Retina (tissue), 1 donor: Measurements from ENCODE around the gene ACADL.

ENCODE experiments used
- DNase-seq: peaks from one replicate; pipeline ENCODE4 v3.0.0-alpha.2; 2016

ACADL gene

GRCh38 chr2:210167227-210167626 is 58.0 kb downstream of the ACADL start:
- no peak for DNase-seq

- no peak for DNase-seq
Measured at GRCh38 chr2:210162466-210163124, 62.7 kb downstream of the ACADL start.

GRCh38 chr2:210159059-210159458 is 66.2 kb downstream of the ACADL start:
- no peak for DNase-seq

- DNase-seq = no peak
Measured at GRCh38 chr2:210158236-210158635, 67.0 kb downstream of the ACADL start.

- no peak for DNase-seq
Measured at GRCh38 chr2:210157526-210157925, 67.7 kb downstream of the ACADL start.

- DNase-seq = no peak
Measured at GRCh38 chr2:210147614-210148013, 77.6 kb downstream of the ACADL start.
